WTC11 (cell line): ENCODE measurements around the gene GRN.

Source experiments
- CBFB ChIP-seq: sonication (generic); formaldehyde crosslinking; IDR thresholded peaks from 2 replicates; pipeline ENCODE4 v1.8.1; 2022; ENCODE audit warnings: mild to moderate bottlenecking, low read depth, missing genetic modification reagents
- E2F4 ChIP-seq: sonication (generic); formaldehyde crosslinking; IDR thresholded peaks from 2 replicates; pipeline ENCODE4 v1.8.1; 2022; ENCODE audit warnings: low read depth, mild to moderate bottlenecking, moderate library complexity, missing genetic modification reagents, borderline replicate concordance
- FOXK1 ChIP-seq: sonication (generic); formaldehyde crosslinking; IDR thresholded peaks from 2 replicates; pipeline ENCODE4 v1.8.0; 2022; ENCODE audit warnings: mild to moderate bottlenecking, moderate library complexity, missing genetic modification reagents
- FOXP1 ChIP-seq: sonication (generic); formaldehyde crosslinking; IDR thresholded peaks from 2 replicates; pipeline ENCODE4 v1.8.0; 2022; ENCODE audit warnings: missing genetic modification reagents, mild to moderate bottlenecking, moderate library complexity, borderline replicate concordance
- JAZF1 ChIP-seq: fragments of 250-450 bp; sonication (Bioruptor Pico); IDR thresholded peaks from 2 replicates; pipeline ENCODE4 v1.9.0; 2021; ENCODE audit warnings: moderate library complexity, mild to moderate bottlenecking, inconsistent platforms
- MYBL2 ChIP-seq: sonication (generic); formaldehyde crosslinking; IDR thresholded peaks from 2 replicates; pipeline ENCODE4 v1.8.1; 2023; ENCODE audit warnings: mild to moderate bottlenecking, moderate library complexity, missing genetic modification reagents
- NFYB ChIP-seq: sonication (generic); formaldehyde crosslinking; conservative IDR thresholded peaks from 2 replicates; pipeline ENCODE4 v1.8.0; 2022; ENCODE audit warnings: low read depth, missing genetic modification reagents
- NR2C2 ChIP-seq: sonication (generic); formaldehyde crosslinking; IDR thresholded peaks from 2 replicates; pipeline ENCODE4 v1.8.0; 2022; ENCODE audit warnings: mild to moderate bottlenecking, missing genetic modification reagents
- SMAD3 ChIP-seq: sonication (generic); formaldehyde crosslinking; IDR thresholded peaks from 2 replicates; pipeline ENCODE4 v1.8.0; 2022; ENCODE audit warnings: missing genetic modification reagents, mild to moderate bottlenecking, borderline replicate concordance
- USF2 ChIP-seq: sonication (generic); formaldehyde crosslinking; IDR thresholded peaks from 2 replicates; pipeline ENCODE4 v1.8.1; 2023; ENCODE audit warnings: mild to moderate bottlenecking, missing genetic modification reagents, moderate library complexity
- ZNF396 ChIP-seq: fragments of 250-450 bp; sonication (Bioruptor Pico); IDR thresholded peaks from 2 replicates; pipeline ENCODE4 v1.8.0; 2021; ENCODE audit warnings: mild to moderate bottlenecking, moderate library complexity, borderline replicate concordance
- ZNF423 ChIP-seq: fragments of 250-450 bp; sonication (Bioruptor Pico); IDR thresholded peaks from 2 replicates; pipeline ENCODE4 v2.1.2; 2022; ENCODE audit warnings: mild to moderate bottlenecking, moderate library complexity
- TF ChIP-seq, protein P1 (sequence below): fragments of 200-600 bp; IDR thresholded peaks from 2 replicates; pipeline ENCODE4 v1.8.0; 2022; ENCODE audit warnings: antibody characterized with exemption
- TF ChIP-seq, protein P2 (sequence below): sonication (generic); formaldehyde crosslinking; conservative IDR thresholded peaks from 2 replicates; pipeline ENCODE4 v1.8.1; 2022; ENCODE audit warnings: mild to moderate bottlenecking, missing genetic modification reagents

DNA sequence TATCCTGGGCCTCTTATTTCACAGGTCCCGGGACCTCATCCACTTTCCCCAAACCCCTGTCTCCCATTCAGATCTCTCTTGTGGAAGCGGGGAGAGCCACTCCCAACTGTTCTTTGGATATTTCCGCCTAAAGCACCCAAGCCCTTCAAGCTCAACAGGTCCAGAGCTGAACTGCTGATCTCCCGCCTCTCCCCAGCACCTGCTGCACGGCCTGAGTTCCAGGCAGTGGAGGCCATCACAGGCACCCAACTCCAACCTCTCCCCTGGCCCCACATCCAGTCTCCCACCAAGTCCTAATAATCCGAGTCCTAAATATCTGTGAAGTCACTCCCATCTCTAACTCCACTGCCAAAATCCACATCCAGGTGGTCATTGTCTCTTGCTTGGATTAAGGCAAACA lies 37.8 kb downstream of the GRN start:
- TF ChIP-seq, protein P1, sequence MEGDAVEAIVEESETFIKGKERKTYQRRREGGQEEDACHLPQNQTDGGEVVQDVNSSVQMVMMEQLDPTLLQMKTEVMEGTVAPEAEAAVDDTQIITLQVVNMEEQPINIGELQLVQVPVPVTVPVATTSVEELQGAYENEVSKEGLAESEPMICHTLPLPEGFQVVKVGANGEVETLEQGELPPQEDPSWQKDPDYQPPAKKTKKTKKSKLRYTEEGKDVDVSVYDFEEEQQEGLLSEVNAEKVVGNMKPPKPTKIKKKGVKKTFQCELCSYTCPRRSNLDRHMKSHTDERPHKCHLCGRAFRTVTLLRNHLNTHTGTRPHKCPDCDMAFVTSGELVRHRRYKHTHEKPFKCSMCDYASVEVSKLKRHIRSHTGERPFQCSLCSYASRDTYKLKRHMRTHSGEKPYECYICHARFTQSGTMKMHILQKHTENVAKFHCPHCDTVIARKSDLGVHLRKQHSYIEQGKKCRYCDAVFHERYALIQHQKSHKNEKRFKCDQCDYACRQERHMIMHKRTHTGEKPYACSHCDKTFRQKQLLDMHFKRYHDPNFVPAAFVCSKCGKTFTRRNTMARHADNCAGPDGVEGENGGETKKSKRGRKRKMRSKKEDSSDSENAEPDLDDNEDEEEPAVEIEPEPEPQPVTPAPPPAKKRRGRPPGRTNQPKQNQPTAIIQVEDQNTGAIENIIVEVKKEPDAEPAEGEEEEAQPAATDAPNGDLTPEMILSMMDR = no peak
- TF ChIP-seq, protein P2, sequence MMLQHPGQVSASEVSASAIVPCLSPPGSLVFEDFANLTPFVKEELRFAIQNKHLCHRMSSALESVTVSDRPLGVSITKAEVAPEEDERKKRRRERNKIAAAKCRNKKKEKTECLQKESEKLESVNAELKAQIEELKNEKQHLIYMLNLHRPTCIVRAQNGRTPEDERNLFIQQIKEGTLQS = no peak
- no peak for TF ChIP-seq CBFB (CRISPR knock-in tag)
- TF ChIP-seq USF2 (CRISPR knock-in tag) = no peak
- no peak for TF ChIP-seq ZNF423 (CRISPR knock-in tag)
- no peak for TF ChIP-seq FOXP1 (CRISPR knock-in tag)
- TF ChIP-seq NFYB (CRISPR knock-in tag) = no peak
- no peak for TF ChIP-seq E2F4 (CRISPR knock-in tag)
- no peak for TF ChIP-seq FOXK1 (CRISPR knock-in tag)
- TF ChIP-seq JAZF1 (CRISPR knock-in tag) = no peak
- TF ChIP-seq ZNF396 (CRISPR knock-in tag) = no peak
- no peak for TF ChIP-seq SMAD3 (CRISPR knock-in tag)
- TF ChIP-seq MYBL2 = no peak
- TF ChIP-seq NR2C2 (CRISPR knock-in tag) = no peak
